ENCODE data around the gene RAB7B.

GRCh38 chr1:206004826-206005225 lies 1.6 kb upstream of the RAB7B start:
- no peak for TF ChIP-seq CTCF (IDR thresholded peaks at IDR 0.05; ENCODE audit: low read depth, low read length, missing input control)
- TF ChIP-seq SP1 (IDR thresholded peaks at IDR 0.05): no peak
- TF ChIP-seq ATF3 (IDR thresholded peaks at IDR 0.05): no peak
- TF ChIP-seq, protein P1, sequence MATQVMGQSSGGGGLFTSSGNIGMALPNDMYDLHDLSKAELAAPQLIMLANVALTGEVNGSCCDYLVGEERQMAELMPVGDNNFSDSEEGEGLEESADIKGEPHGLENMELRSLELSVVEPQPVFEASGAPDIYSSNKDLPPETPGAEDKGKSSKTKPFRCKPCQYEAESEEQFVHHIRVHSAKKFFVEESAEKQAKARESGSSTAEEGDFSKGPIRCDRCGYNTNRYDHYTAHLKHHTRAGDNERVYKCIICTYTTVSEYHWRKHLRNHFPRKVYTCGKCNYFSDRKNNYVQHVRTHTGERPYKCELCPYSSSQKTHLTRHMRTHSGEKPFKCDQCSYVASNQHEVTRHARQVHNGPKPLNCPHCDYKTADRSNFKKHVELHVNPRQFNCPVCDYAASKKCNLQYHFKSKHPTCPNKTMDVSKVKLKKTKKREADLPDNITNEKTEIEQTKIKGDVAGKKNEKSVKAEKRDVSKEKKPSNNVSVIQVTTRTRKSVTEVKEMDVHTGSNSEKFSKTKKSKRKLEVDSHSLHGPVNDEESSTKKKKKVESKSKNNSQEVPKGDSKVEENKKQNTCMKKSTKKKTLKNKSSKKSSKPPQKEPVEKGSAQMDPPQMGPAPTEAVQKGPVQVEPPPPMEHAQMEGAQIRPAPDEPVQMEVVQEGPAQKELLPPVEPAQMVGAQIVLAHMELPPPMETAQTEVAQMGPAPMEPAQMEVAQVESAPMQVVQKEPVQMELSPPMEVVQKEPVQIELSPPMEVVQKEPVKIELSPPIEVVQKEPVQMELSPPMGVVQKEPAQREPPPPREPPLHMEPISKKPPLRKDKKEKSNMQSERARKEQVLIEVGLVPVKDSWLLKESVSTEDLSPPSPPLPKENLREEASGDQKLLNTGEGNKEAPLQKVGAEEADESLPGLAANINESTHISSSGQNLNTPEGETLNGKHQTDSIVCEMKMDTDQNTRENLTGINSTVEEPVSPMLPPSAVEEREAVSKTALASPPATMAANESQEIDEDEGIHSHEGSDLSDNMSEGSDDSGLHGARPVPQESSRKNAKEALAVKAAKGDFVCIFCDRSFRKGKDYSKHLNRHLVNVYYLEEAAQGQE (IDR thresholded peaks at IDR 0.05): no peak
- no peak for TF ChIP-seq ZBTB33 (IDR thresholded peaks at IDR 0.05)
- TF ChIP-seq YY1 (IDR thresholded peaks at IDR 0.05): no peak
- TF ChIP-seq EGR1 (IDR thresholded peaks at IDR 0.05; ENCODE audit: low read depth in 2 of 2): no peak
- TF ChIP-seq TAF1 (conservative IDR thresholded peaks at IDR 0.05): no peak
- TF ChIP-seq, protein P2, sequence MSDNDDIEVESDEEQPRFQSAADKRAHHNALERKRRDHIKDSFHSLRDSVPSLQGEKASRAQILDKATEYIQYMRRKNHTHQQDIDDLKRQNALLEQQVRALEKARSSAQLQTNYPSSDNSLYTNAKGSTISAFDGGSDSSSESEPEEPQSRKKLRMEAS (IDR thresholded peaks at IDR 0.05): no peak
- TF ChIP-seq RAD21 (IDR thresholded peaks at IDR 0.05): no peak
- no peak for TF ChIP-seq RXRA (IDR thresholded peaks at IDR 0.05)
- no peak for TF ChIP-seq JUND (IDR thresholded peaks at IDR 0.05)
- TF ChIP-seq HNF4G (IDR thresholded peaks at IDR 0.05): no peak
